Neural cell (in vitro differentiated cells): ENCODE data around the gene GAREM1.

ENCODE experiments used
- EP300 ChIP-seq: fragments of 450-650 bp; conservative IDR thresholded peaks from 2 replicates; pipeline ENCODE4 v1.6.1; 2014; ENCODE audit warnings: antibody characterized with exemption, mild to moderate bottlenecking, moderate library complexity; ENCODE audit not compliant: poor library complexity, severe bottlenecking
- EZH2 ChIP-seq: fragments of 200-600, 300-800 bp; shearing (Covaris generic), sonication (generic); IDR thresholded peaks from 2 replicates; pipeline ENCODE4 v1.6.1; 2014; ENCODE audit warnings: antibody characterized with exemption, low read length, borderline replicate concordance, mild to moderate bottlenecking; ENCODE audit not compliant: insufficient read depth, poor library complexity, severe bottlenecking
- MXI1 ChIP-seq: fragments of 450-650 bp; conservative IDR thresholded peaks from 2 replicates; pipeline ENCODE4 v1.6.1; 2014; ENCODE audit warnings: antibody characterized with exemption, mild to moderate bottlenecking; ENCODE audit not compliant: poor library complexity, severe bottlenecking
- POLR2AphosphoS5 ChIP-seq: IDR thresholded peaks from 2 replicates; pipeline ENCODE4 v1.6.1; 2012
- RAD21 ChIP-seq: fragments of 450-650 bp; conservative IDR thresholded peaks from 2 replicates; pipeline ENCODE4 v1.6.1; 2014; ENCODE audit warnings: antibody characterized with exemption, mild to moderate bottlenecking, moderate library complexity
- REST ChIP-seq: IDR thresholded peaks from 2 replicates; pipeline ENCODE4 v1.6.1; 2012; ENCODE audit warnings: borderline replicate concordance
- SMC3 ChIP-seq: fragments of 450-650 bp; conservative IDR thresholded peaks from 2 replicates; pipeline ENCODE4 v1.6.1; 2014; ENCODE audit warnings: antibody characterized with exemption, mild to moderate bottlenecking, moderate library complexity; ENCODE audit not compliant: poor library complexity
- TAF1 ChIP-seq: IDR thresholded peaks from 2 replicates; pipeline ENCODE4 v1.6.1; 2012; ENCODE audit warnings: low read depth
- TF ChIP-seq, protein P1 (sequence below): fragments of 450-650 bp; IDR thresholded peaks from 2 replicates; pipeline ENCODE4 v1.5.1; 2014; ENCODE audit warnings: antibody characterized with exemption, mild to moderate bottlenecking, moderate library complexity; ENCODE audit not compliant: poor library complexity, severe bottlenecking

DNA sequence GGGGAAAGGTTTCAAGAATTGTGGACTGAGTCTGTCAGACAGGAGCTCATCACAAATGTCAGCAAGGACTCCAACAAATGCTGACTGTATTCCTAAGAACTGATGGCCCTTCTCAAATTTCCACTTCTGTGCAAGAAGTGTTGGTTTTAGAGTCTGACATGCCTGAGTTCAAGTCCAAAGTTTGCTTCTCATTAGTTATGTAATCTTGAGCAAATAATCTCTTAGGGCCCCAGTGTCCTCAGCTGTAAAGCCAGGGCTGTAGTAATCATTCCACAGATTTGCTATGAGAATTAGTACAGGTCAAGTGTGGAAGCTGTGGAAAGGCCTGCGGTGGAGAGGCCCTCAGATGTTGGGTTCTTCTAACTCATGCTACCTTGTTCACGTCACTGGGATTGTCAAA lies 257.0 kb downstream of the GAREM1 start:
- no peak for TF ChIP-seq EZH2
- TF ChIP-seq, protein P1, sequence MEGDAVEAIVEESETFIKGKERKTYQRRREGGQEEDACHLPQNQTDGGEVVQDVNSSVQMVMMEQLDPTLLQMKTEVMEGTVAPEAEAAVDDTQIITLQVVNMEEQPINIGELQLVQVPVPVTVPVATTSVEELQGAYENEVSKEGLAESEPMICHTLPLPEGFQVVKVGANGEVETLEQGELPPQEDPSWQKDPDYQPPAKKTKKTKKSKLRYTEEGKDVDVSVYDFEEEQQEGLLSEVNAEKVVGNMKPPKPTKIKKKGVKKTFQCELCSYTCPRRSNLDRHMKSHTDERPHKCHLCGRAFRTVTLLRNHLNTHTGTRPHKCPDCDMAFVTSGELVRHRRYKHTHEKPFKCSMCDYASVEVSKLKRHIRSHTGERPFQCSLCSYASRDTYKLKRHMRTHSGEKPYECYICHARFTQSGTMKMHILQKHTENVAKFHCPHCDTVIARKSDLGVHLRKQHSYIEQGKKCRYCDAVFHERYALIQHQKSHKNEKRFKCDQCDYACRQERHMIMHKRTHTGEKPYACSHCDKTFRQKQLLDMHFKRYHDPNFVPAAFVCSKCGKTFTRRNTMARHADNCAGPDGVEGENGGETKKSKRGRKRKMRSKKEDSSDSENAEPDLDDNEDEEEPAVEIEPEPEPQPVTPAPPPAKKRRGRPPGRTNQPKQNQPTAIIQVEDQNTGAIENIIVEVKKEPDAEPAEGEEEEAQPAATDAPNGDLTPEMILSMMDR, result no peak
- TF ChIP-seq POLR2AphosphoS5, result no peak
- TF ChIP-seq SMC3, result no peak
- TF ChIP-seq RAD21, result no peak
- TF ChIP-seq EP300, result no peak
- no peak for TF ChIP-seq TAF1
- TF ChIP-seq REST, result no peak
- no peak for TF ChIP-seq MXI1
